A549 (cell line): ENCODE data around the gene PPP1R12C.
"Not testable (repeated sequence)": the region's sequence is repeated elsewhere in the genome, so short reads cannot be mapped to it uniquely, and the experiment has no call there.

Experiments
- CTCF ChIP-seq: fragments of >200 bp; sonication (Bioruptor Twin); formaldehyde crosslinking; IDR thresholded peaks from 3 replicates; pipeline ENCODE4 v1.5.1; 2016
- EHF ChIP-seq: fragments of 250-450 bp; sonication (Bioruptor Pico); IDR thresholded peaks from 2 replicates; pipeline ENCODE4 v1.5.0; 2020; ENCODE audit warnings: mild to moderate bottlenecking
- MAX ChIP-seq: IDR thresholded peaks from 2 replicates; pipeline ENCODE4 v1.6.1; 2012
- MAZ ChIP-seq: fragments of 150-350 bp; IDR thresholded peaks from 2 replicates; pipeline ENCODE4 v1.6.1; 2014; ENCODE audit warnings: antibody characterized with exemption, low read depth, low read length, borderline replicate concordance
- POLR2A ChIP-seq: IDR thresholded peaks from 2 replicates; pipeline ENCODE4 v1.6.1; 2012; ENCODE audit warnings: mild to moderate bottlenecking, low read length
- POLR2AphosphoS2 ChIP-seq: conservative IDR thresholded peaks from 2 replicates; pipeline ENCODE4 v1.6.1; 2012; ENCODE audit warnings: low read length, improper control_type of control experiment, inconsistent platforms
- RAD21 ChIP-seq, 2 experiments: fragments of >200 bp in 1 of 2; sonication (Bioruptor Twin) in 1 of 2; formaldehyde crosslinking in 1 of 2; IDR thresholded peaks in 1 of 2; conservative IDR thresholded peaks in 1 of 2; 2 replicates in 1 of 2; 3 replicates in 1 of 2; pipeline ENCODE4 v1.6.1; 2012 to 2018; ENCODE audit warnings: inconsistent platforms in 1 of 2
- USF2 ChIP-seq: fragments of 450-650 bp; IDR thresholded peaks from 2 replicates; pipeline ENCODE4 v1.6.1; 2014; ENCODE audit warnings: antibody characterized with exemption
- ZFP36 ChIP-seq: fragments of 450-650 bp; IDR thresholded peaks from 2 replicates; pipeline ENCODE4 v1.6.1; 2014; ENCODE audit warnings: borderline replicate concordance; ENCODE audit not compliant: partially characterized antibody

GRCh38 chr19:55155784-55156183 is 38.3 kb upstream of the PPP1R12C start:
- TF ChIP-seq CTCF; USF2; POLR2AphosphoS2; MAX; POLR2A; EHF (CRISPR knock-in tag); MAZ; ZFP36; RAD21 (conservative IDR thresholded peaks at IDR 0.05 in 1 of 2, IDR thresholded peaks at IDR 0.05 in 1 of 2): not testable (repeated sequence)
